GM19372 (cell line): ENCODE results near the gene NPAS4.
"Not testable (repeated sequence)": the region's sequence is repeated elsewhere in the genome, so short reads cannot be mapped to it uniquely, and the experiment has no call there.

Experiments used
- ATAC-seq: cut with Tn5 transposase; IDR thresholded peaks from one replicate; pipeline ENCODE4 v1.9.1; 2021; ENCODE audit warnings: mild to moderate bottlenecking, low read depth, moderate library complexity; ENCODE audit not compliant: unreplicated experiment

The NPAS4 gene

GRCh38 chr11:66415423-66415822 is 5.4 kb upstream of the NPAS4 start:
- no peak for ATAC-seq

GRCh38 chr11:66417000-66417399 is 3.8 kb upstream of the NPAS4 start:
- no peak for ATAC-seq

- no peak for ATAC-seq
These were observed 2.5 kb upstream of the NPAS4 start for GRCh38 chr11:66418168-66418985.

- ATAC-seq = no peak
These were observed 1.9 kb upstream of the NPAS4 start for GRCh38 chr11:66418986-66419308.

GRCh38 chr11:66419825-66420224 is 1.0 kb upstream of the NPAS4 start:
- no peak for ATAC-seq

GRCh38 chr11:66421492-66422205 is 814 bp downstream of the NPAS4 start:
- ATAC-seq = peak; percentile 54

- no peak for ATAC-seq
These were observed 5.5 kb downstream of the NPAS4 start for GRCh38 chr11:66426314-66426713.

- no peak for ATAC-seq
These were observed 8.1 kb downstream of the NPAS4 start for GRCh38 chr11:66428933-66429332.

- ATAC-seq = no peak
These were observed 9.3 kb downstream of the NPAS4 start for GRCh38 chr11:66429983-66430602.

GRCh38 chr11:66431287-66431686 is 10.5 kb downstream of the NPAS4 start:
- ATAC-seq = not testable (repeated sequence)

GRCh38 chr11:66431871-66432329 is 11.1 kb downstream of the NPAS4 start:
- ATAC-seq = not testable (repeated sequence)

- no peak for ATAC-seq
These were observed 11.8 kb downstream of the NPAS4 start for GRCh38 chr11:66432597-66432996.

- ATAC-seq = no peak
These were observed 17.2 kb downstream of the NPAS4 start for GRCh38 chr11:66437979-66438503.

GRCh38 chr11:66438504-66439466 is 17.9 kb downstream of the NPAS4 start, which contains the start of gene MRPL11:
Gene MRPL11, minus strand, starts transcription at chr11:66438848. Its CDS starts 94 bp downstream, at chr11:66438754.
- ATAC-seq = peak; percentile 86

- ATAC-seq = not testable (repeated sequence)
These were observed 19.5 kb downstream of the NPAS4 start for GRCh38 chr11:66440101-66440939.

GRCh38 chr11:66440940-66441282 is 20.1 kb downstream of the NPAS4 start:
- ATAC-seq = not testable (repeated sequence)

- no peak for ATAC-seq
These were observed 22.8 kb downstream of the NPAS4 start for GRCh38 chr11:66443602-66444001.

GRCh38 chr11:66447012-66447411 is 26.2 kb downstream of the NPAS4 start:
- no peak for ATAC-seq

- no peak for ATAC-seq
These were observed 27.7 kb downstream of the NPAS4 start for GRCh38 chr11:66448523-66448922.
